Stomach (tissue), 4 donors: ENCODE results near the gene ZNF516.

Source experiments
- POLR2A ChIP-seq, 4 donors: fragments of 450-650 bp; IDR thresholded peaks; one replicate each; pipeline ENCODE4 v1.6.1; 2016; ENCODE audit warnings: antibody characterized with exemption in 4 of 4, control low read depth in 2 of 4, mild to moderate bottlenecking in 1 of 4, moderate library complexity in 1 of 4
- POLR2AphosphoS5 ChIP-seq, 3 donors: sonication (generic); formaldehyde crosslinking; IDR thresholded peaks; one replicate each; pipeline ENCODE4 v1.6.1; 2016; ENCODE audit warnings: antibody characterized with exemption in 3 of 3
- TF ChIP-seq, protein P1 (sequence below), 7 experiments: fragments of 450-650 bp in 4 of 7; fragments of 200-600 bp in 3 of 7; sonication (generic) in 3 of 7; IDR thresholded peaks; one replicate each; pipeline ENCODE4 v1.5.1; 2016 to 2019; ENCODE audit warnings: antibody characterized with exemption in 7 of 7, control low read depth in 2 of 7, mild to moderate bottlenecking in 1 of 7

- TF ChIP-seq, protein P1, sequence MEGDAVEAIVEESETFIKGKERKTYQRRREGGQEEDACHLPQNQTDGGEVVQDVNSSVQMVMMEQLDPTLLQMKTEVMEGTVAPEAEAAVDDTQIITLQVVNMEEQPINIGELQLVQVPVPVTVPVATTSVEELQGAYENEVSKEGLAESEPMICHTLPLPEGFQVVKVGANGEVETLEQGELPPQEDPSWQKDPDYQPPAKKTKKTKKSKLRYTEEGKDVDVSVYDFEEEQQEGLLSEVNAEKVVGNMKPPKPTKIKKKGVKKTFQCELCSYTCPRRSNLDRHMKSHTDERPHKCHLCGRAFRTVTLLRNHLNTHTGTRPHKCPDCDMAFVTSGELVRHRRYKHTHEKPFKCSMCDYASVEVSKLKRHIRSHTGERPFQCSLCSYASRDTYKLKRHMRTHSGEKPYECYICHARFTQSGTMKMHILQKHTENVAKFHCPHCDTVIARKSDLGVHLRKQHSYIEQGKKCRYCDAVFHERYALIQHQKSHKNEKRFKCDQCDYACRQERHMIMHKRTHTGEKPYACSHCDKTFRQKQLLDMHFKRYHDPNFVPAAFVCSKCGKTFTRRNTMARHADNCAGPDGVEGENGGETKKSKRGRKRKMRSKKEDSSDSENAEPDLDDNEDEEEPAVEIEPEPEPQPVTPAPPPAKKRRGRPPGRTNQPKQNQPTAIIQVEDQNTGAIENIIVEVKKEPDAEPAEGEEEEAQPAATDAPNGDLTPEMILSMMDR (IDR thresholded peaks at IDR 0.05) = no peak
- TF ChIP-seq POLR2AphosphoS5 (IDR thresholded peaks at IDR 0.05) = no peak
- no peak for TF ChIP-seq POLR2A (IDR thresholded peaks at IDR 0.05)
Observed at GRCh38 chr18:76396792-76397191, 98.2 kb downstream of the ZNF516 start.
